Activated CD4-positive, alpha-beta T cell treated with anti-CD3 and anti-CD28 coated beads, Interleukin-2, amount 10 ng/mL, durations not matched to agents 24 days and 14 days (primary cell): ENCODE measurements around the gene NUDC. TPM values are rescaled to one million over a fixed set of nuclear protein-coding genes. Genes with fewer than 3 reads are reported as not detected.
A peak's percentile ranks its signal among the peaks of the same experiment; 100 is the strongest.
"Not testable (repeated sequence)": the region's sequence is repeated elsewhere in the genome, so short reads cannot be mapped to it uniquely, and the experiment has no call there.

Source experiments
- DNase-seq: peaks from one replicate; pipeline ENCODE4 v3.0.0; 2022
- H3K27ac Mint-ChIP-seq: one replicate; pipeline ENCODE4 v1.8.0; 2022; ENCODE audit warnings: mild to moderate bottlenecking, mixed read lengths
- H3K27me3 Mint-ChIP-seq: one replicate; pipeline ENCODE4 v1.8.0; 2022; ENCODE audit warnings: mixed read lengths
- H3K36me3 Mint-ChIP-seq: one replicate; pipeline ENCODE4 v1.8.0; 2022; ENCODE audit warnings: low read depth, mild to moderate bottlenecking, mixed read lengths
- H3K4me1 Mint-ChIP-seq: one replicate; pipeline ENCODE4 v1.8.0; 2021; ENCODE audit warnings: mixed read lengths
- H3K4me3 Mint-ChIP-seq: one replicate; pipeline ENCODE4 v1.8.0; 2022; ENCODE audit warnings: mild to moderate bottlenecking, moderate library complexity, mixed read lengths
- H3K9me3 Mint-ChIP-seq: one replicate; pipeline ENCODE4 v1.8.0; 2021; ENCODE audit warnings: mixed read lengths
- intact Hi-C: fragments of 100-400 bp; cut with micrococcal nuclease; formaldehyde crosslinking; loops from one replicate; pipeline ENCODE4 v1.15.1; 2023
- total RNA-seq: library from RNA; stranded (reverse); gene quantifications from 2 replicates; pipeline ENCODE4 v1.2.3, GENCODE V29; 2022

NUDC gene
- total RNA-seq, result 169 and 171 TPM in 2 replicates

DNA sequence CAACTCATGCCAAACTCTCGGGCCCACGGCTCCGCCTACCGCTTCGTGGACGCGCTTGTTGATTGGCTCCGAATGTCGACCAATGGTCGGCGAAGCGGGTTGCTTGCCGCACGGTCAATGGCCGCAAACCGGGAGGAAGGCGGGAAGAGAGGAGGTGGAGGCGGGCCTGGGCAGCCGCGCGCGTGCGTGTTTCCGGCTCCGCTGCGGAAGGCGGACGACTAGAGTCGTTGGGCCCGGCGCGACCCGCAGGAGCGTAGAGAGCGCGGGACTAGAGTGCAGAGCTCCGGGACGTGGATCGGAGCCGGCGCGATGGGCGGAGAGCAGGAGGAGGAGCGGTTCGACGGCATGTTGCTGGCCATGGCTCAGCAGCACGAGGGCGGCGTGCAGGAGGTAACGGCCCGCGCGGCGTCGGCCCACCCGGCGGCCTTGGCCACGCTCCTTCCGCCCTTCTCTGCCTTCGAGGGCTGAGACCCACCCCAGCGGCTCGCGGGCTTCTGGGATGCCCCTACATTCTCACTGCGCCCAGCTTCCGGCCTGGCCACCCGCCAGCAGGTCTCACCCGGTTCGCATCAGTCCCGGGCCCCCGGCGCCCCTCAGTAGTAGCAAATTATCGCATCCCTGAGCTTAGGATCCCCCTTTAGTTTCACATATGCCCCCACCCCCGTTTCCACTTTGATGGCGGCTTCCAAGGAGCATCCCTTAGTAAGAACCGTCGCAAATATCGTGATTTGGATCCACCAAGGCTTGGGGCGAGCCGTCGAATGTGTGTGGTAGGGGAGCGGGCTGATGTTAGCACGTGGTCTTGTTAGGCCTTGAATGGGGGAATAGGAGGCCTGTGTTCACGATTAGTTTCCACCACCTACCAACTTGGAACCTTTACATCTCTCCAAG, at the start of gene NUDC:
TSS of gene NUDC (plus strand) at position 204 of the 891 bp plus-strand sequence. CDS start at position 310, 106 bp downstream.
- Mint-ChIP-seq H3K27me3 (no peaks in the 10 kb centered on the region), H3K27ac (peak within 1 kb of the TSS; percentile 99), H3K9me3 (no peaks in the 10 kb centered on the region), H3K36me3 (peaks cover 30% of the 10 kb centered on the region), H3K4me3 (peak within 1 kb of the TSS; percentile 99), H3K4me1 (peaks cover 29% of the 10 kb centered on the region)
- intact Hi-C loops, result loop anchor here (1.0 to 2.0 kb wide), 4 partner anchors 21 to 489 kb away; partner anchors contain the start of genes DHDDS, GPATCH3 and GPN2
- DNase-seq, result peak; percentile 99

DNA sequence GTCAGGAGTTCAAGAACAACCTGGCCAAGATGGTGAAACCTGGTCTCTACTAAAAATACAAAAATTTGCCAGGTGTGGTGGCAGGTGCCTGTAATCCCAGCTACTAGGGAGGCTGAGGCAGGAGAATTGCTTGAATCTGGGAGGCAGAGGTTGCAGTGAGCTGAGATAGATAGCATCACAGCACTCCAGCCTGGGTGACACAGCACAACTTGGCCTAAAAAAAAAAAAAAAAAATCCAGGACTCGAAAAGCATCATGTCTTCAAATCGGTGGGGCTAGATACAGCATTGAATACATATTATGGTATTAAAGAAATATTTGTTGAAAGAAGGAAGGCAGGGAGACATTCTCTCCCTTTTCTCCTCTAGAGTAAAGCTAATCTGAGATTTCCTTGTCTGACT, 48.4 kb upstream of the NUDC start:
- H3K4me3 Mint-ChIP-seq, H3K27ac Mint-ChIP-seq, intact Hi-C loops, H3K4me1 Mint-ChIP-seq, H3K9me3 Mint-ChIP-seq, DNase-seq, H3K36me3 Mint-ChIP-seq, H3K27me3 Mint-ChIP-seq: not testable (repeated sequence)

DNA sequence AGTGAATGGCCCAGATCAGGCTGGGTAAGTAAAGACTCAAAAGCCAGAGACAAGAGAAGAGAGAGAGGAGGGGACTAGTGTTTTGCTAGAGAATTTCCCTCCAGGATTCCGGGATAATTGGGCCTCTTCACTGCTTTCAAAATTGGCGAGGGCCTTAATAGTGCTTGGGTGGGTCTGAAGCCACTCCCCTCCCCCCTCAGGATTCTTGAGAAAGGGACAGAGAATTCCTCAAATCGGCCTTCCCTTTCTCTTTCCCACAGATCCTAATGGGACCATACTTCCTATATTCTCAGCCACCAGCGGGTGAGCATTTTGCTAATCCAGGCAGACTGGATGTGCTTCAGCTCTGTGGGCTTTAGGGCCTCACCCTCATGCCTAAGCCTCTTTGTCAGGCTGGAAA, 46.6 kb upstream of the NUDC start:
- intact Hi-C loops, result loop anchor here (5.0 kb wide), 1 partner anchor 83 kb away; no protein-coding TSS in a partner anchor
- no peak overlapping the region for H3K27ac Mint-ChIP-seq
- H3K4me1 Mint-ChIP-seq, result peaks cover 2% of the 10 kb centered on the region
- H3K4me3 Mint-ChIP-seq, result no peak overlapping the region
- H3K27me3 Mint-ChIP-seq, result no peaks in the 10 kb centered on the region
- no peaks in the 10 kb centered on the region for H3K9me3 Mint-ChIP-seq
- DNase-seq, result no peak
- peaks cover 13% of the 10 kb centered on the region for H3K36me3 Mint-ChIP-seq

DNA sequence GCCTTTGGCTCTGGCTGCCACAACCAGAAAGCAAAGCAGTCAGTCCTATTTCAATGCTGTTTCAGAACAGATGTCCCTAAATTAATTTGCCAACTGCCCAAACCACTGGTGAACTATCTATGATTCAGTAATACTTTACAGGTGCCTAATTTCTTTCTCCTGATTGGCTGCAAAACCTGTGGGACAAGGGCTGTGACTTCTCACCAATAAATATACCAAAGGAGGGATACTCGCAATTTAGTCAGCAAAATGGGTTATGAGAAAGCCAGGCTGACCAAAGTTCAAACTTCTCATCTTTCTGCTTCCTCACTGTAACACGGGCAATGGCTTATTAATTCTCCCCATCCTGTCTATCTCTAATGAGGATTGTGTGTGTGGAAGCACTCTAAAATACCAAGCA, 44.2 kb upstream of the NUDC start:
- intact Hi-C loops, result loop anchor here (5.0 kb wide), 1 partner anchor 85 kb away; no protein-coding TSS in a partner anchor
- DNase-seq, result no peak
- H3K27me3 Mint-ChIP-seq, result no peaks in the 10 kb centered on the region
- no peak overlapping the region for H3K27ac Mint-ChIP-seq
- peaks cover 18% of the 10 kb centered on the region for H3K36me3 Mint-ChIP-seq
- no peaks in the 10 kb centered on the region for H3K9me3 Mint-ChIP-seq
- peaks cover 2% of the 10 kb centered on the region for H3K4me1 Mint-ChIP-seq
- H3K4me3 Mint-ChIP-seq, result no peak overlapping the region

DNA sequence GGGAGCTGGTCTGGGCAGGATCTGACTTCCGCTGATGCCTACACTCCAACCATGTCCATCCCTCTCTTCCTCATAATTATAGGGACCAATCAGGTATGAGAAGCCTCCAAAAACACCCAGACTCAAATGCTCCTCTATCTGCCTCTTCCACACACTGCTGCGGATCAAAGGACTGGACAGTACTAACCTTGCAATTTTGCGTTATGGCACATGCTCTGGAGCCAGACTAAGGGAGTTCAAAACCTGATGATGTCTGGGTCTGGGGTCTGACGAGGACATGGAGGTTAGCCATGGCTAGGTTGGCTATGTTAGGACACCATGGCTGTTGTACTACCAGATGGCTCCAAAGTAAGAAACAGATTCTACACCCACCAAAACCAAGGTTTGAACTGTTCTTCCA, 41.8 kb upstream of the NUDC start:
- Mint-ChIP-seq H3K9me3 (no peaks in the 10 kb centered on the region), H3K36me3 (peaks cover 38% of the 10 kb centered on the region), H3K4me1 (peaks cover 2% of the 10 kb centered on the region), H3K27ac (no peak overlapping the region), H3K4me3 (no peak overlapping the region), H3K27me3 (no peaks in the 10 kb centered on the region)
- intact Hi-C loops, result loop anchor here (2.0 to 5.0 kb wide), 2 partner anchors 69 to 87 kb away; no protein-coding TSS in a partner anchor
- no peak for DNase-seq

DNA sequence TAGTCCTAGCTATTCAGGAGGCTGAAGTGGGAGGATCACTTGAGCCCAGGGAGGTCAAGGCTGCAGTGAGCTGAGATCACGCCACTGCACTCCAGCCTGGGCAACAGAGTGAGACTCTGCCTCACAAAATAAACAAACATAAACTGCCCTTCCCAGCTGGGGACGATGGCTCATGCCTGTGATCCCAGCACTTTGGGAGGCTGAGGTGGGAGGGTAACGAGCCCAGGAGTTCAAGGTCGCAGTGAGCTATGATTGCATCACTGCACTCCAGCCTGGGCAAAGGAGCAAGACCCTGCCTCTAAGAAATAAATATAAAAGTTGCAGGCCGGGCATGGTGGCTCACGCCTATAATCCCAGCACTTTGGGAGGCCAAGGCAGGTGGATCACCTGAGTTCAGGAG, 39.9 kb upstream of the NUDC start:
- peaks cover 44% of the 10 kb centered on the region for H3K36me3 Mint-ChIP-seq
- intact Hi-C loops, H3K27me3 Mint-ChIP-seq, DNase-seq, H3K27ac Mint-ChIP-seq, H3K4me3 Mint-ChIP-seq, H3K4me1 Mint-ChIP-seq, H3K9me3 Mint-ChIP-seq: not testable (repeated sequence)

DNA sequence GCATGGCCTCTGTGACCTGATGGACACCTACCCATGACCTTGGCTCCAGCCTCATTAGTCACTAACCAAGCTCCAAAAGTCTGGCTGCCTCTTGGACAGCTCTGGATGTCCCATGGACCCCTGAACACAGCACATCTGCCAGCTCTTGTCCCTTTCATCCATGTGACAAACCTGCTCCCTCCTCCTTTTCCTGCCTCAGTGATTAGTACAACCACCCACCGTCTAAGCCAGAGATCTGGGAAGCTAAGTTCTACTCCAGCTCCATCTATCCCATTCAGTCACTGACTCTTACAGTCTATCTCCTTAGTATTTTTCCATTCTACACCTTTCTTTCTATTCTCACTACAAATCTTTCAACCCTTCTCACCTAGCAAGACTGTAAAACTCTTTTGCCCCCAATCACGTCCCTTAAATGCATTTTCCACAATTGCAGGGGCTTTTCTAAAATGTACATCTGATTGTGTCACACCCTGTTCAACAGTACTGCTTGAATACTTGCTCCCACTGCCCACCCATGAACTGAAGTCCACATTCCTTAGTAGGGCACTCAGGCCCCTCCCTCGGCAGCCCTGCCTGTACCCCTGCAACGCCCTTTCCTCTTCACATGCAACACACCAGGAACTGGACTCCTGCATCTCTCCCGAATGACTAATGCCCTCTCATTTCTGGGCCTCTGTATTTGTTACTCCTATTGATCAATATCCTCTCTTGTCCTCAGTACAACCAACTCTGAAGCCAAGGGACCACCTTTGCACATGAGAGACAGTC, 38.7 kb upstream of the NUDC start:
- intact Hi-C loops, result no loop called here
- Mint-ChIP-seq H3K4me1 (peaks cover 2% of the 10 kb centered on the region), H3K9me3 (no peaks in the 10 kb centered on the region)

DNA sequence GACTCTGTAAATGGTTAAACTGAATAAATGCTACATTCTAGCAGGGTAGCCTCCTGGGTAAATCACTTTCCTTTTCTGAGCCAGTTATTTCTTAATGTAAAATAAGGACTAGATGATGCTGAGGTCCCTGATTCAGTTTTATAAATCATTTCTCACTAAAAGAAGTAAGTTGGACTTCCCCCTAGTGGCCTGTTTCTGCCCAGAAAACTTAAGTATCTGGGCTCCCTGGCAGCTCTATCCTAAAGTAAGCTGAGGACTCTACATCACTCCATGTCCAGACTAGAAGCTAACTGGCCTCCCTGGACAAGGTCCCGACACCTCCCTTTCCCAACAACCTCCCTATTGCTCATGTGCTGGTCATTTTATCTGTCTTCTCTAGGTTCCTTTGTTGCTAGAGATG, 34.4 kb upstream of the NUDC start:
- Mint-ChIP-seq H3K36me3 (peaks cover 53% of the 10 kb centered on the region), H3K4me3 (peak overlapping the region; percentile 43), H3K27me3 (no peaks in the 10 kb centered on the region), H3K27ac (no peak overlapping the region), H3K4me1 (peaks cover 19% of the 10 kb centered on the region), H3K9me3 (no peaks in the 10 kb centered on the region)
- peak; percentile 73 for DNase-seq
- intact Hi-C loops, result no loop called here

More for the DNA sequence above, 38.7 kb upstream of the NUDC start:
- H3K4me3 Mint-ChIP-seq, result no peak overlapping the region
- peaks cover 45% of the 10 kb centered on the region for H3K36me3 Mint-ChIP-seq
- no peak overlapping the region for H3K27ac Mint-ChIP-seq
- no peaks in the 10 kb centered on the region for H3K27me3 Mint-ChIP-seq
- DNase-seq, result no peak

DNA sequence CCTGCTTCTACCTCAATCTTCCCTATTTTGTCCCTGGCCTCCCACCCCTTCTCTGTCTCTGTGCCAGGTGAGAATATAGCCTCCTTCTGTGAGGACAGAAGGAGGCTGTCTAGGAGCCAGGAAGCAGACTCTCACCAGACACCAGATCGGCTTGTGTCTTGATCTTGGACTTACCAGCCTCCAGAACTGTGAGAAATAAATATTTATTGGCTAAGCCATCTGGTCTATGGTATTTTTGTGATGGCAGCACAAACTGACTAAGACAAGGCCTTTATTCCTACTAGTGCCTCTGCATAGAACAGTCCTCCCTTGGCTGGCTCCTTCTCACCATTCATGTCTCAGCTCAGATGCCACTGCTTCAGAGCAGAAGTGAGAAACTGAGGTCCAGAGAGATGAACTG, 33.3 kb upstream of the NUDC start:
- H3K9me3 Mint-ChIP-seq, result no peaks in the 10 kb centered on the region
- intact Hi-C loops, result no loop called here
- H3K4me3 Mint-ChIP-seq, result peak overlapping the region; percentile 96
- peaks cover 19% of the 10 kb centered on the region for H3K4me1 Mint-ChIP-seq
- no peaks in the 10 kb centered on the region for H3K27me3 Mint-ChIP-seq
- peak overlapping the region; percentile 29 for H3K27ac Mint-ChIP-seq
- H3K36me3 Mint-ChIP-seq, result peaks cover 56% of the 10 kb centered on the region
- no peak for DNase-seq

DNA sequence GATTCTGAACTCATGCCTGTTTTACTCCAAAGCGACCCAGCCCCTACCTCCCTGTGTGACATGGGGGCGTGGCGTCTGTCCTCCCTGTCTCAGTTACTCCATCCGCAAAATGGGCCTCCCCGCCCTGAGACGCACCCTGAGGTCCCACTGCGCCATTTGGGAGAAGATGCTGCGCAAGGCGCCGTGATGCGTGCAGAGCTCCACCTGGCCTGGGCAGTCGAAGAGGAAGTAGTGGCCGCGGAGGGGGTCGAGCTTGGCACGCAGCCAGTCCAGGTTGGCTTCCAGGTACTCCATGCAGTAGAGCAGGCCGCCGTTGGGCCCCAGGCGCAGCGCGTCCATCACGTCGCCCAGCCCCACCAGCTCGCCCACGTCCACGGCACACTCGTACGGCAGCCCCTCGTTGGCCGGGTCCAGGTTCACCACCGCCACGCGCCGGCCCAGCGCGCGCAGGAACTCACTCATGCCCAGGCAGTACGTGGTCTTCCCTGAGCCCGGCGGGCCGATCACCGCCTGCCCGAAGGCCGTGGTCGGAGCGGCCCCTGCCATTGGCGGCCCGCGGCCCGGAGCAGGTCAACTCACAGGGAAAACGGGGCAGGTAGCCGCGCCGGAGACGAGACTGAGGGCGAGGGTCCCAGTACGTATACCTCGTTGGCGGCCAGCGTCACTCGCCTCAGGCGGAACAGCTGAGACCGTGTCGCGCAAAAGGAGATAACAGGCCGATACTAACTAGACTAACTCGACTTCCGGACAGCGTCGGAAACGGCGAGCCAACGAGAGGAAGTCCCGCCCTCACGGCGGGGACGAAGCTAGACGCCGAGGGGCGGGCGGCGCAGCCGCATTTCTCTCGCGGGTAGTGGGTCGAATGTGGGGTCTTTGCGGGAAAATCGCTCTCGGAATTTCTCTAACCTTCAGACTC, 31.7 kb upstream of the NUDC start, which contains the start of gene GPN2:
TSS of gene GPN2 (minus strand) at position 733 of the 916 bp plus-strand sequence. CDS start at position 546, 187 bp downstream.
- Mint-ChIP-seq H3K27ac (peak within 1 kb of the TSS; percentile 94), H3K4me3 (peak within 1 kb of the TSS; percentile 96), H3K27me3 (no peaks in the 10 kb centered on the region), H3K36me3 (peaks cover 57% of the 10 kb centered on the region), H3K4me1 (peaks cover 22% of the 10 kb centered on the region), H3K9me3 (no peaks in the 10 kb centered on the region)
- peak; percentile 95 for DNase-seq
- intact Hi-C loops, result loop anchor here (1.0 kb wide), 2 partner anchors 25 to 31 kb away; partner anchors contain the start of gene NUDC

DNA sequence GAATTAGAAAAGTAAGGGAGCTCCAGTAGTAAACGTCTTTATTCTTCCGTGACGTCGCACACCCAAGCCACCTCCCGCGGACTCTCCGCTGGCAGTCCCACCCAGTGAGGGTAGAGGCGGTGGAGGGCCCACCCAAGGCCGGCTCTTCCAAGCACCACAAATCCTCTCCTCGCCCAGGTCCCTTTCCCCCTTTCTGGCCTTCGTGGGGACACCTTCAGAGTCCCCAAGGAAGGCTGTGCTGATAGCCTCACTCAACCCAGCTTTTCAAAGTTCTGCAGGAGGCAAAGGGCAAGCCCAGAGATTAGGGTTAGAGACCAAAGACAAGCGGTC, 31.1 kb upstream of the NUDC start:
- H3K4me1 Mint-ChIP-seq, result peaks cover 22% of the 10 kb centered on the region
- no peak for DNase-seq
- H3K27me3 Mint-ChIP-seq, result no peaks in the 10 kb centered on the region
- intact Hi-C loops, result loop anchor here (1.0 kb wide), 2 partner anchors 25 to 31 kb away; partner anchors contain the start of gene NUDC
- H3K9me3 Mint-ChIP-seq, result no peaks in the 10 kb centered on the region
- peak overlapping the region; percentile 96 for H3K4me3 Mint-ChIP-seq
- H3K36me3 Mint-ChIP-seq, result peaks cover 52% of the 10 kb centered on the region
- H3K27ac Mint-ChIP-seq, result peak overlapping the region; percentile 94

DNA sequence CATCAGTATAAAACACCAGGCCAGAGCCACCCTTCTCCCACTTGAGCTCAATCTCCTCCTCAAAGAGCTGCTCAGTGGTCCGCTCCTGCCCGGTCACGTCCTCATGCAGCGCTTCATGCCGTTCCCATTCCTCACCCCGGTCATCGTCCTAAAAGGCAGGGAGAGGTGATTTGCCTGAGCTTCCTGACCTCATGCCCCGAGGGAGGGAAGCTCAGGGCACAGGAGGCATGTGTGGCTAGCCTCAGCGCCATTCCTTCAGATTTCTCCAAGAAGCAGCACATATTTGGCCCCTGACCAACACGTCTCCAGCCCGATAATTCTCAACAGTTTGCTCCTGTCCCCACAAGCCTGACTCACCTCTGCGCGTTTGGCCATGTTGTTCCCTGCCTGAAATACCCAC, 27.3 kb upstream of the NUDC start:
- no peak for DNase-seq
- peaks cover 44% of the 10 kb centered on the region for H3K36me3 Mint-ChIP-seq
- no peak overlapping the region for H3K27ac Mint-ChIP-seq
- peaks cover 19% of the 10 kb centered on the region for H3K4me1 Mint-ChIP-seq
- no peaks in the 10 kb centered on the region for H3K27me3 Mint-ChIP-seq
- H3K4me3 Mint-ChIP-seq, result no peak overlapping the region
- H3K9me3 Mint-ChIP-seq, result no peaks in the 10 kb centered on the region
- intact Hi-C loops, result no loop called here

DNA sequence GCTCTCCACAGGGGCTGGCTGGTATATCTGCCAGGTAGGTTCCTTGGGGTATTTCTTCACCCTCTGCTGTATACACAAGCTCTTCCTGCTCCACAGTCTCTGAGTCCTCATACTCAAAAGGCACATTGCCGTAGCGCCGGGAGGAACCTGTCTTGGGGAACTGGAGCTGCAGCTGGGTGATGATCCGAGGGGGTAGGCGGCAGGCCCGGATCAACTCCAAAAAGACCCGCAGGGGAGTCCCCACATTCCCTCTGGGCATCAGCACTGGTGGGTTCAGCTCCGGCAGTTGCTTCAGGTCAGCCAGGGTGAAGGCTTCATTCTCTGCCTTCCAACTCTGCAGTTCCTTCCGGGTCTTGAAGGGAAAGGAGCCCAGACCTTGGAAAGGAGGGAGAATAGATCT, 24.2 kb upstream of the NUDC start:
- DNase-seq, result no peak
- Mint-ChIP-seq H3K36me3 (peaks cover 38% of the 10 kb centered on the region), H3K27me3 (no peaks in the 10 kb centered on the region), H3K4me1 (peaks cover 23% of the 10 kb centered on the region), H3K4me3 (no peak overlapping the region), H3K9me3 (no peaks in the 10 kb centered on the region), H3K27ac (no peak overlapping the region)
- intact Hi-C loops, result no loop called here
